Activated T-helper 9 cell treated with anti-CD3 and anti-CD28 coated beads, Interleukin-2, amount 50 U/mL, for 16 hours (primary cell): ENCODE data around the gene MRPL33.
A peak's percentile ranks its signal among the peaks of the same experiment; 100 is the strongest.
"Not testable (repeated sequence)": the region's sequence is repeated elsewhere in the genome, so short reads cannot be mapped to it uniquely, and the experiment has no call there.

Experiments
- DNase-seq: peaks from one replicate; pipeline ENCODE4 v3.0.0-alpha.2; 2020; ENCODE audit warnings: low read depth

MRPL33 gene

DNA sequence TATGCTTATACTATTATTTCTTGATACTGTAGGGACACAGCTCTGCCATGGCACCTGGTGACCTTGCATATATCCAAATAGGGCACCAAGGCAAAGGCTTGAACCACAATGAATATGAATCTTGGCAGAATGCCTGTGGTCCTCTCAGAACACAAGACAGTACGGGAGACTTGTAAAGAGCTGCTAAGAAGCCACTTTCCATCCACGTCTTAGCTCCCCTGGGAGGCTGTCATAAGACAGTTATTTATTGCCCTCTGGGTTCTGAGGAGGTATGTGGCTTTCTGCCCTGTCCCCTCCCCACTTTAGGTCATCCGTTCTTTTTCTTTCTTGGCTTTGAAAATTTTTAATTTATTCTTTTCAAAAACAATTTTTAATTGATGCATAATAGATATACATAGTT is 29.8 kb upstream of the MRPL33 start:
- no peak for DNase-seq

DNA sequence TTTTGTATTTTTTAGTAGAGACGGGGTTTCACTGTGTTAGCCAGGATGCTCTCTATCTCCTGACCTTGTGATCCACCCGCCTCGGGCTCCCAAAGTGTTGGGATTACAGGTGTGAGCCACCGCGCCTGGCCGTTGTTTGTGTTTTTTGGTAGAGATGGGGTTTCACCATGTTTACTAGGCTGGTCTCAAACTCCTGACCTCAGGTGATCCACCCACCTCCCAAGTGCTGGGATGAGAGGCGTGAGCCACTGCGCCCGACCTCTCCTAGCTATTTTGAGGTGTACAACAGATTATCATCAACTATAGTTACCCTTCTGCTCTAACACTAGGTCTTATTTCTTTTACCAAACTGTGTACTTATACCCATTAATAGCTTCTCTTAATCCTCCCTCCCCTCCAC is 28.9 kb upstream of the MRPL33 start:
- DNase-seq = no peak

DNA sequence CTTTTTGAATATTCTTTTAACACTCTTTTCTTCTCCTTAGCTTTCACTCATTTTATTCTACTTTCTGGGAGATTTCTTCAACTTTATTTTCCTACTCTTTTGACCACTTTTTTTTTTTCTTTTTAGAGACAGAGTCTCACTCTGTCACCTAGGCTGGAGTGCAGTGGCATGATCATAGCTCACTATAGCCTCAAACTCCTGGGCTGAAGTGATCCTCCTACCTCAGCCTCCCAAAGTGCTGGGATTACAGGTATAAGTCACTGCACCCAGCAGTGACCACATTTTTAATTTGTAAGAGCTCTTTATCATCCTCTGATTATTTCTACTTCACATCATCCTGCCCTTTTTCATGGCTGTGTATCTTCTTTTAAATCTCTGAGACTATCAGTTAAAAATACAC is 26.0 kb upstream of the MRPL33 start:
- not testable (repeated sequence) for DNase-seq

DNA sequence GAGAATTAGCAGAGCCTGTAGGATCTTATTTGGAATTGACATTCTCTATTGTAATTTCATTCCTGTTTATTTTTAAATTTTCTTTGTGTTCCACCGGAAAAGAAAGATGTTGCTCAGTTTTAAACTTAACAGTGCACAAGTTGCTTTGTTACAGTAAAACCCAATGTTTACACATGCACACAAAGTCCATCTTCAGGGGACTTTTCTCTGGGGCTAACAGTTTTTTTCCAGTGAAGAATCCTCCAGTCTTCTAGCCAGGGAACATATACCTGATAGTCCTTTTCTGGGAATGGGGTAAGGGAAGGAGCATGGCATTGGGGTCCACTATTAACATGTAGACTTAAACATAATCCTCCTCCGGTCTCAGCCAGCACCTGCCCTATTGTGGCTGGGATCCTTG is 25.2 kb upstream of the MRPL33 start:
- no peak for DNase-seq

DNA sequence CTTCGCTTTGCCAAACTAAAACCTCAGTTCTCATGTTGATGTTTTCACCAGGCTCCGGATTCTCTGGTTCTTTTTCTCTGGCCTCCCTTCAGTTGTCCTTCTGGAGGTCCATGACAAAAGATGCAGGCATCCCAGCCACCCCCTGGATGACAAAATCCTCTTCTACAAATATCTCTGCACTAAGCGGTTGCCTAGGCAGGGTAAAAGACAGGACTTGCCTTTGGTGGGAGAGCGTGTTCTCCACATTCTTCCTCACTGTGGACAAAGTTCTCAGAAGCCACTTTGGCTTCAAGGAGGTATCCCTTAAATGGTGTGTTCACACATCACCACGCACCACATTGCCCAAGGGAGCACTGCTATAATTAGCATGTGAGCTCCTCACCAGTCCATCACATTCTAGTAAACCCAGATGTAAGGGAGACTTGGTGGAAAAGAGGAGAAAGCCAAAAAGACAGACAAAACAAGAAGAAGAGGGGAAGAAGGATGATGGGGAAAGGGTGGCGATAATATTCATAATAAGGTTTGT is 23.6 kb upstream of the MRPL33 start:
- DNase-seq = no peak

GRCh38 chr2:27748803-27749554 is 22.5 kb upstream of the MRPL33 start:
- DNase-seq = not testable (repeated sequence)

GRCh38 chr2:27751377-27751776 is 20.1 kb upstream of the MRPL33 start:
- DNase-seq = no peak

GRCh38 chr2:27752551-27753237 is 18.8 kb upstream of the MRPL33 start:
- no peak for DNase-seq

GRCh38 chr2:27754138-27754588 is 17.4 kb upstream of the MRPL33 start:
- DNase-seq = peak; percentile 60

- no peak for DNase-seq
Measured at GRCh38 chr2:27754831-27755230, 16.7 kb upstream of the MRPL33 start.

DNA sequence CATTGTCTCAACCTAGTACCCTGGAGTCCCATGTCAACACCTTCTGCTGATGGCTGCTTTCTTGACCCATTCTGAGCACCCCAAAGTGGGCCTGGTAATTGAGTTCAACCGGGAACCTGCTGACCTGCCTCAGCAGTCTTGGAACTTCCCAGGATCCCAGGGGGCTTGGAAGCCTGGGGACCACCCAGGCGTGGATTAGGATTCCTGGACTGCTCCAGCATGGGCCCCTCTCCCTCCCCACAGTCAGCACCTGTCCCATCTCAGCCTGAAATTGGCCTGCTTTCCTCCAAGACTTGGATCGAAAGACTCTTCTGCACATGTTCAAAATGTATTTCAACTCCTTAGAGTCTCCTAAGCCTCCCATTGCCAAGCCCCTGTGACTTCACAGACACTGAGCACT is 15.4 kb upstream of the MRPL33 start:
- DNase-seq = no peak

- no peak for DNase-seq
Measured at GRCh38 chr2:27756544-27757498, 14.7 kb upstream of the MRPL33 start.

DNA sequence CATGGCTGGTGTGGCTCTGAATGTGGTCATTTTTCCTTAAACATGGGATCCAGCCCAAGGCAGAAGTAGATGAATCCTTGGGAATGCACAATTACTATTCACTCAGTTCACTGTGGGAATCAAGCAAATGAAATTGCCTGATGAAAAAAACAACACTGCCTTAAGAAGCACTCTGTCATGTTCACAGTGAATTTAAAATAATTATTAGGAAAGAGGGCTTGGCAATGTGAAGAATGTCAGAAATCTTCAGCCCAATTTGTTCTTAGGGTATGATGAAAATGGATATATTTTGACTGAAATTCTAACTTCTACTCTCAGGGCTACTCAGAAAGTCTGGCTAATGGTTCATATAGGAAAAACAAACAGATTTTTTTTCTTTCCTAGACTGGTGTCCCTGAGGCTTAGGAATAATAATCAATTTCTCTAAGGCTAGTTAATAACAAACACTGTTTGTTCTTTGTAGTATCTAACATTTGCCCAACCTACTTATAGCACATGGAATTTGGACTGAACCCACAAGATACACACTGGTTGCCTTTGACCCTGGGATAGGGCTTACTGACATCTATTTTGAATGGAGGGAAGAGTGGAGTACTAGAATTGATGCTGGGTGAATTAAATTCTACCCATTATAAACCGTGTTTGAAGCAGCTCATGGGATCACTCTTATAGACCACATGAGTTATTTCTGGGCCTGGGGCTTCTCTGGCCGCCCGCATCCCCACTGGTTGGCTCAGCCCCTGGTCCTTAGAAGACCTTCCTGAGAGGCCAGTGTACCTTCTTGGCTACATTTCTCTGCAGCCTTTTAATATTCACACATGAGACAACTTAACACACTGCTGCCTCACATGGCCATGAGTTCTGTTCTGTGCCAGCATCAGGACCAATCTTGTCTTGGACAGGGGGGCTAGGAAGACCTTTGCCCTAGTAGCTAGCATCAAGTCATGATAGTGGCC is 8.3 kb upstream of the MRPL33 start:
- no peak for DNase-seq

DNA sequence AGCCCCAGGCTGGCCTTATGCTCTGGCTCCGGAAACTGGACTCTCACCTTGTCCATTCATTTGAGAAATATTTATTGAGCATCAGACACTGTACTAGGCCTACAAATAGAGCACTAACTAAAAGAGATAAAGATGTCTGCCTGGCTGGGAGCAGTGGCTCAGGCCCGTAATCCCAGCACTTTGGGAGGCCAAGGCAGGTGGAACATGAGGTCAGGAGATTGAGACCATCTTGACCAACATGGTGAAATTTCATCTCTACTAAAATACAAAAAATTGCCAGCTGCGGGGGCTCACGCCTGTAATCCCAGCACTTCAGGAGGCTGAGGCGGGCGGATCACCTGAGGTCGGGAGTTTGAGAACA is 7.6 kb upstream of the MRPL33 start:
- DNase-seq = no peak

DNA sequence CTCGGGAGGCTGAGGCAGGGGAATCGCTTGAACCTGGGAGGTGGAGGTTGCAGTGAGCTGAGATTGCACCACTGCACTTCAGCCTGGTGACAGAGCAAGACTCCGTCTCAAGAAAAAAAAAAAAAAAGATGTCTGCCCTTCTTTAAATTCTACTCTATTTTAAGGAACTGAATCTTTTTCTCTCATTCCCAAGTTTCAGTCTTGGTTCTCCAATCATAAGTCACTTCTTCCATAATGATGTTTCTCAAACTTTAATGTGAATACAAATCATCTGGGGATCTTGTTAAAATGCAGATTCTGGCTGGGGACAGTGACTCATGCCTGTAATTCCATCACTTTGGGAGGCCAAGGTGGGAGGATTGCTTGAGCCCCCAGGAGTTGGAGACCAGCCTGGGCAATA is 7.0 kb upstream of the MRPL33 start:
- DNase-seq = not testable (repeated sequence)

GRCh38 chr2:27765621-27766286 is 5.8 kb upstream of the MRPL33 start:
- peak; percentile 27 for DNase-seq

DNA sequence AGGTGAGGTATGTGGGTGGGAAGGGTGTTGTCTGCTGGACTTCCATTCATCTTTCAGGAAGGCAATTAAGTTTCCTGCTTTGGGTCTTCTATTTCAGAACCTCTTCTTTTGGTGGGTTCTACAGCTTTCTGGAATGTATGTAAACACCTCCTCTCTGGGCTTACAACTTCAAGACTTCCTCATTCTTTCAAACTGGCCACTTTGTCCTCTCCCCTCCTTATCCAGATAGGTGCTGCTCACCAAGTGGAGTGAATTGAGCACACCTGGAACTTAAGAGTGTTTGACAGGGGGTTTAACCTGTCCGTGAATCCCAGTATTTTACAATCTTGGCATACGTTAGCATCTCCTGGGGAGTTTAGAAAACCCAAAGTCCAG is 5.2 kb upstream of the MRPL33 start:
- no peak for DNase-seq

GRCh38 chr2:27771202-27771547 is 344 bp upstream of the MRPL33 start:
- DNase-seq = no peak

GRCh38 chr2:27772804-27773203 is 1.3 kb downstream of the MRPL33 start:
- no peak for DNase-seq

GRCh38 chr2:27773959-27774358 is 2.4 kb downstream of the MRPL33 start:
- no peak for DNase-seq

DNA sequence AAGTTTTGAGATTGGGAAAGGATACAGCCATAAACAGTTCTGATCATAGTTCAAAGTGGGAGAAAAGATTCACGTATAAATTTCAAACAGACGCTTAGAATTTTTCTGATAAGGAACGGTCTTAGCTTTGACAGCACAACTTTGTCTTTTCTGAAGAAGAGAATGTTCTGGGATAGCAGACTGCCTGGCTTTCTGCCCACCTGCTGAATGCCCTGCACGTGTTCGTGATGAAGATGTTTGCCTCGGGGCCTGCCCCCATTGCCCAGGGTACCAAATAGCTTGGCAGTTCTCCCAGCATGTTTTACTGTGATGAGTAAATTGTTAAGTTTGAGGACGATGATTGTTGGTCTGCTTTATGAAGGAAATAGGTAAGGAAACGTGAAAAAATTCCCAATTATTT is 4.6 kb downstream of the MRPL33 start:
- no peak for DNase-seq
